ENCODE results near the gene STAT2.
"Not testable (repeated sequence)": the region's sequence is repeated elsewhere in the genome, so short reads cannot be mapped to it uniquely, and the experiment has no call there.

STAT2 gene

GRCh38 chr12:56359851-56360767 is at the start of gene STAT2:
STAT2 (minus strand) TSS chr12:56360107; CDS start chr12:56356571, 3,536 bp downstream.
- DNase-seq: peak; percentile 100

GRCh38 chr12:56408799-56409417 is 49.0 kb upstream of the STAT2 start:
- no peak for DNase-seq

- DNase-seq: not testable (repeated sequence)
Observed at GRCh38 chr12:56404227-56404626, 44.3 kb upstream of the STAT2 start.

- DNase-seq: not testable (repeated sequence)
Observed at GRCh38 chr12:56401612-56402011, 41.7 kb upstream of the STAT2 start.

GRCh38 chr12:56401125-56401524 is 41.2 kb upstream of the STAT2 start:
- DNase-seq: not testable (repeated sequence)

- not testable (repeated sequence) for DNase-seq
Observed at GRCh38 chr12:56399466-56399865, 39.6 kb upstream of the STAT2 start.

GRCh38 chr12:56398324-56398723 is 38.4 kb upstream of the STAT2 start:
- DNase-seq: no peak

- DNase-seq: no peak
Observed at GRCh38 chr12:56392331-56392730, 32.4 kb upstream of the STAT2 start.

GRCh38 chr12:56391721-56392120 is 31.8 kb upstream of the STAT2 start:
- DNase-seq: no peak

GRCh38 chr12:56389412-56389811 is 29.5 kb upstream of the STAT2 start:
- no peak for DNase-seq

GRCh38 chr12:56387152-56387736 is 27.3 kb upstream of the STAT2 start:
- DNase-seq: no peak

- no peak for DNase-seq
Observed at GRCh38 chr12:56385873-56386272, 26.0 kb upstream of the STAT2 start.

- no peak for DNase-seq
Observed at GRCh38 chr12:56382611-56383010, 22.7 kb upstream of the STAT2 start.

GRCh38 chr12:56377989-56378316 is 18.0 kb upstream of the STAT2 start:
- no peak for DNase-seq

- no peak for DNase-seq
Observed at GRCh38 chr12:56377310-56377988, 17.5 kb upstream of the STAT2 start.

GRCh38 chr12:56375598-56376434 is 15.9 kb upstream of the STAT2 start:
- no peak for DNase-seq

- DNase-seq: no peak
Observed at GRCh38 chr12:56374726-56375597, 15.1 kb upstream of the STAT2 start.

- DNase-seq: no peak
Observed at GRCh38 chr12:56373515-56373914, 13.6 kb upstream of the STAT2 start.

GRCh38 chr12:56366948-56367347 is 7.0 kb upstream of the STAT2 start:
- DNase-seq: no peak

- no peak for DNase-seq
Observed at GRCh38 chr12:56362130-56363059, 2.5 kb upstream of the STAT2 start, which contains the start of gene APOF. APOF (minus strand) TSS chr12:56362857; CDS start chr12:56362745, 112 bp downstream.
